Stimulated activated CD4-positive, alpha-beta T cell treated with anti-CD3 and anti-CD28 coated beads, Interleukin-1b, Interleukin-23, amount 100 ng/mL, for 24 hours (primary cell): Measurements from ENCODE around the gene DNAH2.

Experiments used
- DNase-seq, 4 experiments: peaks; one replicate each; pipeline ENCODE4 v3.0.0-alpha.2; 2020; ENCODE audit warnings: low read depth in 4 of 4, low spot score in 1 of 4

DNAH2 gene

DNA sequence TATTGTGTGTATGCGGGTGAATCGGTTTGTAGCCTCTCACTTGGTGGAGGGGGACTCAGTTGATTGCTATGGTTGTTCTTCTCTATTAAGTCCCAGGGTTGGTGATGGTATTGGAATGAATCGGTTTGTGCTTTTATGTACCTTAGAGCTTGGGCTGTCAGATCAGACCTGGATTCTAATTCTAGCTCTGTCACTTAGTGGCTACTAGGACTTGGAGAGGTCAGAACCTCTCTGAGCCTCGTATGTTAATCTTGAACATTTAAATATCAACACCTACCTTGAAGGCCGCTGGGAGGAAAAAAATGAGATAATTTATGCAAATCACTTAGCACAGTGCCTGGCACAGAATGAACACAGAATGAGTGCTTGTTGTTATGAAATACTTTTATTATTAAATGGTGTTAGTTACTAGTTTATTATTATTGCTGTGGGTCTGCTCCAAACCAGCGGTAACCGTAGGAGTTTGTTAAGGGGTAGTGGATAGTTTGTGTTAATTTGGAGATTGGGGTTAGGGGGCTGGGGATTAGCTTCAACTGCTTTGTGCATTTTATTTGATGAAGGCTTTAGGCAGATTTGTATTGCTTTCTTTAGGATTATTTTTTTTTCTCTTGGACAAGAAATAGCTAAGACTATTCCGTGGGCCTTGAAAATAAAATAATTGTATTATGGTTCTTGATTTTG, 120.0 kb downstream of the DNAH2 start:
- no peak for DNase-seq

DNA sequence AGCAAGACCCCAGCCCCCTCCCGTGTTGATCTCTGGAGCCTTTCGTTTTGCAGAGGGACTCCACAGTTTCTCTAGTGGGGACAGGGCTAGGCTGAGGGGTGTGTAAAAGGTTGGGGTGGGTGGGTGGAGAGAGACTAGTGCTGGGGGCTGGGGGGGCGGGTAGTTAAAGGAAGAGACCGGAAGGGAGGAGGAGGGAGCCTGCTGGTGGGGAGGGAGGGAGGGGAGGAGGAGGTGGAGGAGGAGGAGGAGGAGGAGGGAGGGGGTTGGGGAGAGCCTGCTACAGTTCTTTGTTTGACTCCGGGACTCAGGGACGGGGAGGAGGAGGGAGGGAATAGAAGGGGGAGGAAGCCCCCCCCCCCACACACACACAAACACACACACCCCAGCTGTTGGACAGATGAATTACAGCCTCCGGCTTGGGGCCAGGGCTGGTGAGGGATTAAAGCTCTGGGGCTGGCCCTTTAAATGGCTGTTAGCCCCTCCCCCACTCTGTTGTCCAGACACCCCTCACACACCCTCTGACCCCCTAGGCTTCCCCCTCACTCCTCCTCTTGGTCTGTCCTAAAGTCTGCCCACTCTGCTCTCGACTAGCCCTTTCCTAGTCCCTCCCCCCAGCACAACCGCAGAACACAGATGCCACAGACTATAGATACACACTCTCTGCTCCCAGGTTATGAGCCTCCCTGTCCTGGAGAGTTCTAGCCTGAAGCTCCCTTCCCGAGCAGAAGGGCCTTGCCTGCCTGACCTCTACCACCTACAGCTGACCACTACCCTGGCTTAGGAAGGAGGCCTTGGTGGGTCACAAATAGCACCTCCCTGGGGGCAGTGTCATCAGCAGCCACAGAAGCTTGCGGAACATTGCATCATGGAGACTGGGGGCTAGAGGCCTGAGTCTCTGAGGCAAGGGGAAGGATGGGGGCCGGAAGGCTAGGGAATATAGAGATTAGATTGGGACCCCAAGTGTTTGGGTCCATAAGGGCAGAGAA, 120.8 kb downstream of the DNAH2 start:
- DNase-seq = no peak

GRCh38 chr17:7839190-7839875, 121.8 kb downstream of the DNAH2 start:
- DNase-seq = no peak

- DNase-seq = no peak
Measured at GRCh38 chr17:7839876-7840261, 122.3 kb downstream of the DNAH2 start.

DNA sequence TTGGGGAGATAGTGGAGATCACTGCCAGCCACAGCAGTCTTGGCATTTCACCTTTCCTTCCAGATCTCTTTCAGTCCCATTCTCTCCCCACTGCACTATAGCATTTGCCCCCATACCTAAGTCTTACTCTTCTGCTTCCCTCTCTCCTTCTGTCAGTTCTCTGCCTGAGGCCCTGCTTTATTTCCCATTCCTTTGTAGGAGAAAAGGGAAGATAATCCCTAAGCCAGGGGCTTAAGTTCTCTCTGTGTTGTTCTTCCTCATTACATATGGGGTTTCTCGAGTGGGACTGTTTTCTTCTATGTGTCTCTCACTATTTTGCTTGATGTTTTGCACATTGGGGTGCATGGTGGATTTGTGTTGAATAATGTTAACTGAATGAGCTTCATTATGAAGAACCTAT, 122.9 kb downstream of the DNAH2 start:
- no peak for DNase-seq

GRCh38 chr17:7840875-7841274, 123.3 kb downstream of the DNAH2 start:
- DNase-seq = no peak

DNA sequence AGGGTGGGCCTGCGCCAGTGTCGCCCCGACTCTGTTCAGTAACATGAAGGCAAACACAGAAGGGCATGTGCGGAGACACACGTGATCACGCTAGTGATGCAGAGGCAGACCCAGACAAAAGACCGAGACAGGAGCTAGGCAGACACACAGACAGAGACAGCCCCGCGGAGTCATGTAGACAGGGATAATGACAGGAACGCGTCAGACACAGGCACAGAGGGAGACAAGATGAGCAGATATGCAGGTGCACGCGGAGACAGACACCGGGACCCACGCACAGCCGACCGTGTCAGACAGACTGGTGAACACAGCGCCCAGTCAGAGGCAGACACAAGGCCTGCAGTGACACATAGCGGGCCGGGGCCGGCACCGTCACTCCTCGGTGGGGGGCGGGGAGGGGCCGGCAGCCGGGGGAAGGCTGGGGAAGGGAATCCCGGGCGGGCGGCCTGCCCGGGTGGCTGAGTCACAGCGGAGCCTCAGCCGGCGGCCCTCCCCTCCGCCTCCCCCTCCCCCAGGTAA, 123.9 kb downstream of the DNAH2 start:
- DNase-seq = peak; percentile 82 to 94 (median 90)

GRCh38 chr17:7841915-7842379, 124.4 kb downstream of the DNAH2 start:
- peak; percentile 61 to 80 (median 74) for DNase-seq

DNA sequence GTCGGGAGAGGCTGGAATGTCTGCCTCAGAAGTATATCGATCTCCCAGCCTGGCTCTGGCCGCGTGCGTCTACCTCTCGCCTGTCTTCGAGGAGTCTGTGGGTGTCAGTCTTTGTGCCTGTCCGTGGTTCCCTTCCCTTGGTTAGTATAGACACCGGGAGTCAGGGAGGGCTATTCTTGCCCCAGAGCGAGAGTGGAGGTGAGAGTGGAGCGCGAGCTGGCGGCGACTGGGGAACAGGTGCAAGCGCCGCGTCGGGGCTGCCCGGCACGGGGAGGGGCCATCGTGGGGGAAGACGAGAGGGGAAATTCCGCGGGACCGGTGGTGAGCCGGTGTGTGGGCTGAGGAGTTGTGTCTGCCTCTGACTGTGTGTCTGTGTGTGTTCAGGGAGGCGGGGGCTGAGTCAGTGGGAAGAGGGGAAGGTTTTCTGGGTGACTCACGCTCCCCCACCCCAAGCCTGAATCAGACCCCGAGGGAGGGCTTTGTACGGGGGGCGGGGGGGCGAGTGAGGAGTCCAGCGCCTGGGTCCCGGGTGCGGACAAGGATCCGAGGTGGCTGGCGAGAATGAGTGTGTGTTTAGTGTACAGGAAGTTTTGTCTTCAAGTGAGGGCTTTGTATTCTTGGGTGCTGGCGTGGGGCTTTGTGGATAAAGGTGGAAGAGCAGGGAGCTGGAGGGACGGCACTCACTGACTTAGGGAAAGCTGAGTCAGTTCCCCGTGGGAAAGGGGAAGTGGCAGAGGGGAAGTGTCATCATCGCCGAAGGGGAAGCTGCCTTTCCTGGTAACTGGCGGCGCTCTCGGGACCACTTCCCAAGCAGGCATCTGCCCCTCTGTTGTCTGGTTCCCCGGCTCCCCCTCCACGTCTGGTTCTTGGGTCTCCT, 125.1 kb downstream of the DNAH2 start:
- peak; percentile 91 to 96 (median 94) for DNase-seq

GRCh38 chr17:7843257-7843535, 125.7 kb downstream of the DNAH2 start:
- DNase-seq = no peak

- peak; percentile 77 to 85 (median 82) for DNase-seq
Measured at GRCh38 chr17:7843536-7844291, 126.2 kb downstream of the DNAH2 start.

GRCh38 chr17:7844292-7845154, 127.0 kb downstream of the DNAH2 start:
- peak in 2 of 4 experiments; percentile 75 to 78 for DNase-seq

DNA sequence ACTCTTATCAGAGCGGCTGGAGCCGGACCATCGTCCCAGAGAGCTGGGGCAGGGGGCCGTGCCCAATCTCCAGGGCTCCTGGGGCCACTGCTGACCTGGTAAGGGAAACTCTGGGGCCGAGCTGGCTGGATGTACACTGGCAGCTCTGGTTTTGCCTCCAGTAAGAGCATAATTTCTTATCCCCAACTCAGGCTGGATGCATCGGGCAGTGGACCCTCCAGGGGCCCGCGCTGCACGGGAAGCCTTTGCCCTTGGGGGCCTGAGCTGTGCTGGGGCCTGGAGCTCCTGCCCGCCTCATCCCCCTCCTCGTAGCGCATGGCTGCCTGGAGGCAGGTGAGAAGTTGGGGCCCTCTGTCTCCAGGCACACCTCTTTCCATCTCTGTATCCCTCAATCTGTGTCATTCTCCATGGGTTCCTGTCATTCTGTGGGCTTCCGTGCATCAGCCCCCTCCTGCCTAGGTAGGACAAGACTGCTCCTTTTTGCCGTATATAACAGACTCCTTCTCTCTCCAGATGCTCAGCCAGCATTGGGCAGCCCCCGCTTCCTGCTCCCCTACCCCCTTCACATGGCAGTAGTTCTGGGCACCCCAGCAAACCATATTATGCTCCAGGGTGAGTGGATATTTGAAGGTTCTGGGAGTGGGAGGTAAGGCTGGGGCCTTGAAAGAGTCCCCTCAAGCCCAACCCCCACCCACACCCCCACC, 128.0 kb downstream of the DNAH2 start:
- no peak for DNase-seq

DNA sequence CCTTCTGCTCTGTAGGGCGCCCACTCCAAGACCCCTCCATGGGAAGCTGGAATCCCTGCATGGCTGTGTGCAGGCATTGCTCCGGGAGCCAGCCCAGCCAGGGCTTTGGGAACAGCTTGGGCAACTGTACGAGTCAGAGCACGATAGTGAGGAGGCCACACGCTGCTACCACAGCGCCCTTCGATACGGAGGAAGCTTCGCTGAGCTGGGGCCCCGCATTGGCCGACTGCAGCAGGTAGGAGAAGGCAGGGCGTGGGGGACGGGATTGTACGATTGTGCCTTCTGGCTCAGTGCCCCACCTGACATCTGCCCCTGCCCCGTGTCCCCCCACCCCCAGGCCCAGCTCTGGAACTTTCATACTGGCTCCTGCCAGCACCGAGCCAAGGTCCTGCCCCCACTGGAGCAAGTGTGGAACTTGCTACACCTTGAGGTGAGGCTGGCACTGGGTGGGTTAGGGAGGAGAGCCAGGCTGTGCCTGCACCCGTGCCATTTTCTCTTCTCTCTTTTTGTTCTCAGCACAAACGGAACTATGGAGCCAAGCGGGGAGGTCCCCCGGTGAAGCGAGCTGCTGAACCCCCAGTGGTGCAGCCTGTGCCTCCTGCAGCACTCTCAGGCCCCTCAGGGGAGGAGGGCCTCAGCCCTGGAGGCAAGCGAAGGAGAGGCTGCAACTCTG, 128.7 kb downstream of the DNAH2 start:
- no peak for DNase-seq

GRCh38 chr17:7846765-7847661, 129.5 kb downstream of the DNAH2 start:
- no peak for DNase-seq

DNA sequence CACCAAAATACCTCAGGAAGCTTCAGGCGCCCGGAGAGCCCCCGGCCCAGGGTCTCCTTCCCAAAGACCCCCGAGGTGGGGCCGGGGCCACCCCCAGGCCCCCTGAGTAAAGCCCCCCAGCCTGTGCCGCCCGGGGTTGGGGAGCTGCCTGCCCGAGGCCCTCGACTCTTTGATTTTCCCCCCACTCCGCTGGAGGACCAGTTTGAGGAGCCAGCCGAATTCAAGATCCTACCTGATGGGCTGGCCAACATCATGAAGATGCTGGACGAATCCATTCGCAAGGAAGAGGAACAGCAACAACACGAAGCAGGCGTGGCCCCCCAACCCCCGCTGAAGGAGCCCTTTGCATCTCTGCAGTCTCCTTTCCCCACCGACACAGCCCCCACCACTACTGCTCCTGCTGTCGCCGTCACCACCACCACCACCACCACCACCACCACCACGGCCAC, 130.6 kb downstream of the DNAH2 start:
- no peak for DNase-seq

- no peak for DNase-seq
Measured at GRCh38 chr17:7848739-7849129, 131.2 kb downstream of the DNAH2 start.
